Neural cell (in vitro differentiated cells): ENCODE results near the gene CDON. TPM values are rescaled to one million over a fixed set of nuclear protein-coding genes. Genes with fewer than 3 reads are reported as not detected.

Experiments
- H2AFZ ChIP-seq: fragments of 200-600, 300-800 bp; sonication (generic), shearing (Covaris generic); 2 replicates; pipeline ENCODE4 v1.6.0; 2014; ENCODE audit warnings: low read depth, mild to moderate bottlenecking, antibody characterized with exemption, low read length, moderate library complexity
- H3F3A ChIP-seq: fragments of 200-600 bp; shearing (Covaris generic); 2 replicates; pipeline ENCODE4 v1.6.1; 2016; ENCODE audit warnings: mild to moderate bottlenecking, moderate library complexity, mixed read lengths, antibody characterized with exemption, low read length; ENCODE audit not compliant: insufficient read depth, poor library complexity, severe bottlenecking
- H3K27ac ChIP-seq: fragments of 200-600, 300-800 bp; sonication (generic), shearing (Covaris generic); 2 replicates; pipeline ENCODE4 v1.5.1; 2014; ENCODE audit warnings: mild to moderate bottlenecking, low read length, moderate library complexity
- H3K27me3 ChIP-seq: fragments of 300-800, 200-600 bp; sonication (generic), shearing (Covaris generic); 2 replicates; pipeline ENCODE4 v1.6.0; 2014; ENCODE audit warnings: mild to moderate bottlenecking, low read depth, low read length, moderate library complexity; ENCODE audit not compliant: insufficient read depth
- H3K36me3 ChIP-seq: fragments of 300-800, 200-600 bp; sonication (generic), shearing (Covaris generic); 2 replicates; pipeline ENCODE4 v1.5.1; 2014; ENCODE audit warnings: mild to moderate bottlenecking, antibody characterized with exemption, low read length, moderate library complexity; ENCODE audit not compliant: insufficient read depth
- H3K4me2 ChIP-seq: fragments of 300-800, 200-600 bp; sonication (generic), shearing (Covaris generic); 2 replicates; pipeline ENCODE4 v1.6.0; 2014; ENCODE audit warnings: mild to moderate bottlenecking, low read length
- H3K4me3 ChIP-seq: fragments of 300-800, 200-600 bp; sonication (generic), shearing (Covaris generic); 2 replicates; pipeline ENCODE4 v1.5.1; 2014; ENCODE audit warnings: mild to moderate bottlenecking, low read length, moderate library complexity
- H3K79me2 ChIP-seq: fragments of 200-600 bp; shearing (Covaris generic); replicated peaks from 2 replicates; pipeline ENCODE4 v1.6.0; 2014; ENCODE audit warnings: mild to moderate bottlenecking, low read length, moderate library complexity; ENCODE audit not compliant: insufficient read depth
- H3K9ac ChIP-seq: fragments of 300-800, 200-600 bp; sonication (generic), shearing (Covaris generic); 2 replicates; pipeline ENCODE4 v1.6.1; 2016; ENCODE audit warnings: mild to moderate bottlenecking, low read length, mixed read lengths
- H3K9me2 ChIP-seq: fragments of 200-600 bp; shearing (Covaris generic); 2 replicates; pipeline ENCODE4 v1.6.1; 2016; ENCODE audit warnings: mild to moderate bottlenecking, low read length, mixed read lengths; ENCODE audit not compliant: insufficient read depth
- H3K9me3 ChIP-seq: fragments of 200-600, 300-800 bp; sonication (generic), shearing (Covaris generic); 2 replicates; pipeline ENCODE4 v1.6.1; 2016; ENCODE audit warnings: mild to moderate bottlenecking, mixed run types, low read length, moderate library complexity, mixed read lengths
- H4K20me1 ChIP-seq: fragments of 200-600 bp; shearing (Covaris generic); 2 replicates; pipeline ENCODE4 v1.6.1; 2016; ENCODE audit warnings: mild to moderate bottlenecking, mixed run types; ENCODE audit not compliant: insufficient read depth
- EP300 ChIP-seq: fragments of 450-650 bp; conservative IDR thresholded peaks from 2 replicates; pipeline ENCODE4 v1.6.1; 2014; ENCODE audit warnings: antibody characterized with exemption, mild to moderate bottlenecking, moderate library complexity; ENCODE audit not compliant: poor library complexity, severe bottlenecking
- EZH2 ChIP-seq: fragments of 200-600, 300-800 bp; shearing (Covaris generic), sonication (generic); IDR thresholded peaks from 2 replicates; pipeline ENCODE4 v1.6.1; 2014; ENCODE audit warnings: antibody characterized with exemption, low read length, borderline replicate concordance, mild to moderate bottlenecking; ENCODE audit not compliant: insufficient read depth, poor library complexity, severe bottlenecking
- MXI1 ChIP-seq: fragments of 450-650 bp; conservative IDR thresholded peaks from 2 replicates; pipeline ENCODE4 v1.6.1; 2014; ENCODE audit warnings: antibody characterized with exemption, mild to moderate bottlenecking; ENCODE audit not compliant: poor library complexity, severe bottlenecking
- POLR2AphosphoS5 ChIP-seq: IDR thresholded peaks from 2 replicates; pipeline ENCODE4 v1.6.1; 2012
- RAD21 ChIP-seq: fragments of 450-650 bp; conservative IDR thresholded peaks from 2 replicates; pipeline ENCODE4 v1.6.1; 2014; ENCODE audit warnings: antibody characterized with exemption, mild to moderate bottlenecking, moderate library complexity
- REST ChIP-seq: IDR thresholded peaks from 2 replicates; pipeline ENCODE4 v1.6.1; 2012; ENCODE audit warnings: borderline replicate concordance
- SMC3 ChIP-seq: fragments of 450-650 bp; conservative IDR thresholded peaks from 2 replicates; pipeline ENCODE4 v1.6.1; 2014; ENCODE audit warnings: antibody characterized with exemption, mild to moderate bottlenecking, moderate library complexity; ENCODE audit not compliant: poor library complexity
- TAF1 ChIP-seq: IDR thresholded peaks from 2 replicates; pipeline ENCODE4 v1.6.1; 2012; ENCODE audit warnings: low read depth
- polyA plus RNA-seq: library from polyadenylated mRNA; depleted of rRNA; stranded (reverse); fragments of >200 nt; gene quantifications from 2 replicates; pipeline ENCODE4 v1.2.3, GENCODE V29; 2014
- TF ChIP-seq, protein P1 (sequence below): fragments of 450-650 bp; IDR thresholded peaks from 2 replicates; pipeline ENCODE4 v1.5.1; 2014; ENCODE audit warnings: antibody characterized with exemption, mild to moderate bottlenecking, moderate library complexity; ENCODE audit not compliant: poor library complexity, severe bottlenecking

Gene CDON
- polyA plus RNA-seq, 1 donor from 2014 or later = 44.1 TPM

DNA sequence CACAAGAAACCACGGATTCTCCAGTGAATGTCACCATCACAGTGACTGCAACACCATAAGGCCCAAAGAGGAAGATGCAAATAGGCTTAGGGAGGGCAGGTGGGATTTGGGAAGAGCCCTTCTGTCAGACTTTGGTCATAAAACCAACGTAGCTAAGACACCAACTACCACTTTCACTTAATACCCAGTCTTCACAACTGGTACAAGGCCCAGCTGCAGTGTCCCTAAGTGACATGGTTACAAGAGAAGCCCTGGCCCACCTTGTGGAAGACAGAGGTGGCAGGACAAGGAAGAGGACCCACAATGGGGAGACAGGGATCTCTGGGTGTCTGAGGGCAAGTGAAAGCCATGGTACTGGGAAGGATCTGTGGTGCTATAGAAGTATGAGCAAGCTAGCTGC, 106.8 kb downstream of the CDON start:
- Histone ChIP-seq H3F3A (no peaks in the 10 kb centered on the region), H2AFZ (no peak overlapping the region), H3K27me3 (no peaks in the 10 kb centered on the region), H4K20me1 (no peaks in the 10 kb centered on the region), H3K27ac (no peak overlapping the region), H3K9me3 (no peaks in the 10 kb centered on the region), H3K79me2 (no peaks in the 10 kb centered on the region), H3K9ac (no peak overlapping the region), H3K4me3 (no peak overlapping the region), H3K36me3 (peaks cover 4% of the 10 kb centered on the region), H3K4me2 (no peak overlapping the region), H3K9me2 (no peaks in the 10 kb centered on the region)
- TF ChIP-seq MXI1 (no peak), REST (no peak), EP300 (no peak), EZH2 (no peak)

DNA sequence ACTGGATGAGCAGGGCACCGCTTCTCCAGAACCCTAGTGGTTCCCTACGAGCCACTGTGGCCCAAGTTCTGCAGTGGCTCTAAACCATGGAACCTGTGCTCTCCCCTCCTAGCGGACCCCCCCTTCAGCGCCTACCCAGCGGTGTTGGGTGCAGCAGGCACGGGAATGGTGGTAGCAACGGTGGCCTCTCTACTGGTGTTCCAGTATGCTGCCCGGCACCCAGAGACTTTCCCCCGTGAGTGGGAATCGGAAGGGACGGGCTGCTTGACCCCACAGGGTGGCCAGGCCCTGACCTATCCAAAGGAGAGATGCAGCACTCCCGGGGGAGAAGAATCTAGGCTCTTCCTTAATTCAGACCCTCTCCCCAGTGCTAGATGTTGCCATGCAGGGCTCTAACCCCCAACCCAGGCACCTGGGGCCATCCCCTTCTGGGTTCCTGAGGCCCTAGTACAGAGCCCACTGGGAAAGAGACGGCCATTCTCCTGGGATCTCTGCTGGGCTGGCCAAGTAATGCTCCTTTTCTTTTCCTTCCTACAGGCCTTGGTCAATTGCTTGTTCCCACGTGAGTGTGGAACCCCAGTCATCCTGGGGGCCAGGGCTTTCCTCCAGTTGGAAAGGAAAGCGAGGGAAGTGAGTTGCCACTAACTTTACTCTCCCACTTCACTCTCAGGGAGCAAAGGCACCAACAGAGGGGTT, 107.6 kb downstream of the CDON start:
- no peak overlapping the region for H3K4me3 ChIP-seq
- no peaks in the 10 kb centered on the region for H3K9me3 ChIP-seq
- H3K36me3 ChIP-seq = peaks cover 4% of the 10 kb centered on the region
- H2AFZ ChIP-seq = no peak overlapping the region
- no peaks in the 10 kb centered on the region for H4K20me1 ChIP-seq
- TF ChIP-seq REST = no peak
- TF ChIP-seq TAF1 = no peak
- no peak for TF ChIP-seq SMC3
- TF ChIP-seq POLR2AphosphoS5 = no peak
- TF ChIP-seq, protein P1, sequence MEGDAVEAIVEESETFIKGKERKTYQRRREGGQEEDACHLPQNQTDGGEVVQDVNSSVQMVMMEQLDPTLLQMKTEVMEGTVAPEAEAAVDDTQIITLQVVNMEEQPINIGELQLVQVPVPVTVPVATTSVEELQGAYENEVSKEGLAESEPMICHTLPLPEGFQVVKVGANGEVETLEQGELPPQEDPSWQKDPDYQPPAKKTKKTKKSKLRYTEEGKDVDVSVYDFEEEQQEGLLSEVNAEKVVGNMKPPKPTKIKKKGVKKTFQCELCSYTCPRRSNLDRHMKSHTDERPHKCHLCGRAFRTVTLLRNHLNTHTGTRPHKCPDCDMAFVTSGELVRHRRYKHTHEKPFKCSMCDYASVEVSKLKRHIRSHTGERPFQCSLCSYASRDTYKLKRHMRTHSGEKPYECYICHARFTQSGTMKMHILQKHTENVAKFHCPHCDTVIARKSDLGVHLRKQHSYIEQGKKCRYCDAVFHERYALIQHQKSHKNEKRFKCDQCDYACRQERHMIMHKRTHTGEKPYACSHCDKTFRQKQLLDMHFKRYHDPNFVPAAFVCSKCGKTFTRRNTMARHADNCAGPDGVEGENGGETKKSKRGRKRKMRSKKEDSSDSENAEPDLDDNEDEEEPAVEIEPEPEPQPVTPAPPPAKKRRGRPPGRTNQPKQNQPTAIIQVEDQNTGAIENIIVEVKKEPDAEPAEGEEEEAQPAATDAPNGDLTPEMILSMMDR = no peak
- TF ChIP-seq RAD21 = no peak
- TF ChIP-seq EP300 = no peak
- no peak for TF ChIP-seq MXI1
- no peak overlapping the region for H3K4me2 ChIP-seq
- no peaks in the 10 kb centered on the region for H3K9me2 ChIP-seq
- H3F3A ChIP-seq = no peaks in the 10 kb centered on the region
- H3K79me2 ChIP-seq = no peaks in the 10 kb centered on the region
- no peak overlapping the region for H3K27ac ChIP-seq
- H3K9ac ChIP-seq = no peak overlapping the region
- no peaks in the 10 kb centered on the region for H3K27me3 ChIP-seq
